ENCODE data around the gene ABO. TPM values are rescaled to one million over a fixed set of nuclear protein-coding genes. Genes with fewer than 3 reads are reported as not detected.

ABO gene
- total RNA-seq, 1 experiment from 2014 or later, result 1.2 TPM

GRCh38 chr9:133249337-133249736, 25.7 kb downstream of the ABO start:
- Histone ChIP-seq H3K79me2 (ENCODE audit: insufficient read depth, low read length) (no peaks in the 10 kb centered on the region), H3K27me3 (ENCODE audit: insufficient read depth, low read length) (no peaks in the 10 kb centered on the region), H4K20me1 (ENCODE audit: insufficient read depth) (no peaks in the 10 kb centered on the region), H3K4me2 (ENCODE audit: low read length) (no peak overlapping the region), H3K36me3 (ENCODE audit: control insufficient read depth in 1 of 2, insufficient read depth in 2 of 2, low read length in 2 of 2) (no peaks in the 10 kb centered on the region), H2AFZ (ENCODE audit: low read depth, low read length, poor library complexity, severe bottlenecking) (no peak overlapping the region), H3K4me3 (replicated peaks in 1 of 2; ENCODE audit: low read depth in 1 of 2, low read length in 2 of 2) (no peak overlapping the region), H3K9ac (ENCODE audit: low read length) (no peak overlapping the region), H3K9me3 (ENCODE audit: control insufficient read depth in 1 of 2, insufficient read depth in 1 of 2, low read depth in 1 of 2, low read length in 2 of 2) (no peaks in the 10 kb centered on the region), H3K27ac (ENCODE audit: low read depth, low read length) (no peak overlapping the region), H3K9me2 (ENCODE audit: insufficient read depth) (no peaks in the 10 kb centered on the region), H3K4me1 (ENCODE audit: control insufficient read depth in 1 of 2, insufficient read depth in 2 of 2, low read length in 2 of 2) (peaks cover 31 to 36% of the 10 kb centered on the region in 2 experiments)
- TF ChIP-seq POLR2A (IDR thresholded peaks at IDR 0.05; ENCODE audit: borderline replicate concordance, extremely low read depth, insufficient read depth, insufficient read length), result no peak
- no peak for TF ChIP-seq CEBPB (IDR thresholded peaks at IDR 0.05; ENCODE audit: low read depth)
- no peak for TF ChIP-seq EZH2phosphoT487 (IDR thresholded peaks at IDR 0.05; ENCODE audit: borderline replicate concordance)
- TF ChIP-seq ZBTB33 (IDR thresholded peaks at IDR 0.05; ENCODE audit: extremely low read depth, insufficient replicate concordance, low read length), result no peak
- no peak for TF ChIP-seq SP1 (IDR thresholded peaks at IDR 0.05; ENCODE audit: low read depth)
- TF ChIP-seq EZH2 (IDR thresholded peaks at IDR 0.05), result no peak
- TF ChIP-seq RAD21 (IDR thresholded peaks at IDR 0.05; ENCODE audit: low read depth), result no peak
- TF ChIP-seq MAX (IDR thresholded peaks at IDR 0.05), result no peak
- no peak for TF ChIP-seq EGR1 (IDR thresholded peaks at IDR 0.05; ENCODE audit: low read depth)
- no peak for TF ChIP-seq SRF (IDR thresholded peaks at IDR 0.05; ENCODE audit: low read depth)
- TF ChIP-seq CTCF (IDR thresholded peaks at IDR 0.05 in 2 of 3, conservative IDR thresholded peaks at IDR 0.05 in 1 of 3; ENCODE audit: borderline replicate concordance in 1 of 3, insufficient read depth in 1 of 3, low read depth in 2 of 3, low read length in 2 of 3), result no peak
- TF ChIP-seq ATF3 (IDR thresholded peaks at IDR 0.05), result no peak
- no peak for TF ChIP-seq YY1 (IDR thresholded peaks at IDR 0.05; ENCODE audit: extremely low read depth, insufficient replicate concordance, low read depth, low read length)
- TF ChIP-seq ELF1 (IDR thresholded peaks at IDR 0.05; ENCODE audit: borderline replicate concordance, low read depth), result no peak
- no peak for TF ChIP-seq CBX3 (IDR thresholded peaks at IDR 0.05; ENCODE audit: low read depth)
- TF ChIP-seq ZNF274 (IDR thresholded peaks at IDR 0.05; ENCODE audit: low read depth, low read length), result no peak
- CTCF ChIA-PET, result interaction anchor here (1.3 kb wide), 1 partner anchor 10 kb away, joined by 6 read pairs; no protein-coding TSS in a partner anchor
- no peak for ATAC-seq
- intact Hi-C loops (cut with micrococcal nuclease), result no loop called here
- no peak for DNase-seq (ENCODE audit: low read depth, low spot score)
- POLR2A ChIA-PET, result no interaction called here
- no TSS peak for BruUV-seq (replicated peaks)
- RAD21 ChIA-PET (ENCODE audit: low non-redundant PET in 1 of 2, low total read pairs in 2 of 2, uncharacterized antibody in 2 of 2, unreplicated experiment in 2 of 2), result no interaction called here

All from HCT116 (cell line).